GM12878 (cell line): Measurements from ENCODE around the gene RBMS3. TPM values are rescaled to one million over a fixed set of nuclear protein-coding genes. Genes with fewer than 3 reads are reported as not detected.

ENCODE experiments used
- ATAC-seq: fragments of 200-7000 bp; cut with Tn5 transposase; 3 replicates; pipeline ENCODE4 v1.9.1; 2020; ENCODE audit warnings: mild to moderate bottlenecking, moderate library complexity
- BruUV-seq: library from RNA; stranded (reverse); fragments of 400-500 nt; replicated peaks from 2 replicates; lab custom pipeline; 2021; lab: Mats Ljungman, UMichigan
- CTCF ChIA-PET: fragments of 300-600 bp; sonication (Branson Sonifier 250); formaldehyde crosslinking; extraction: SDS; loops from one replicate; lab custom pipeline; 2021; ENCODE audit warnings: inconsistent platforms; lab: Yijun Ruan, JAX
- POLR2A ChIA-PET: fragments of 350-600 bp; formaldehyde crosslinking; extraction: SDS; loops from one replicate; lab custom pipeline; 2021; ENCODE audit warnings: inconsistent platforms; lab: Charles Lee
- RAD21 ChIA-PET: fragments of 300-600 bp; sonication (Branson Sonifier 250); formaldehyde crosslinking; loops from one replicate; lab custom pipeline; 2023; ENCODE audit warnings: antibody characterized with exemption; ENCODE audit not compliant: unreplicated experiment; lab: Charles Lee
- SMC1A ChIA-PET: fragments of 300-600 bp; sonication (Branson Sonifier 250); formaldehyde crosslinking; loops from one replicate; lab custom pipeline; 2023; ENCODE audit not compliant: unreplicated experiment, uncharacterized antibody; lab: Charles Lee
- DNase-seq: peaks from one replicate; pipeline ENCODE4 v3.0.0-alpha.2; 2011; ENCODE audit warnings: low read depth, low spot score
- FAIRE-seq: peaks from 3 replicates; lab custom pipeline; 2011; peaks lifted over from hg19 to GRCh38; lab: Jason Lieb, UNC
- H2AFZ ChIP-seq: 2 replicates; pipeline ENCODE4 v1.6.0; 2011; ENCODE audit warnings: low read depth, low read length, control low read depth; ENCODE audit not compliant: control insufficient read depth
- H3K27ac ChIP-seq: 2 replicates; pipeline ENCODE4 v1.5.1; 2011; ENCODE audit warnings: control low read depth; ENCODE audit not compliant: control insufficient read depth, insufficient read depth
- H3K27me3 ChIP-seq, 2 experiments: replicated peaks in 1 of 2; 2 replicates each; pipeline versions ENCODE4 v1.6.0 to v1.6.1; 2011; ENCODE audit warnings: low read length in 1 of 2; ENCODE audit not compliant: control insufficient read depth in 2 of 2, insufficient read depth in 2 of 2
- H3K36me3 ChIP-seq, 2 experiments: 2 replicates each; pipeline ENCODE4 v1.5.1; 2011; ENCODE audit warnings: low read length in 1 of 2; ENCODE audit not compliant: control insufficient read depth in 2 of 2, insufficient read depth in 2 of 2
- H3K4me1 ChIP-seq: 2 replicates; pipeline ENCODE4 v1.6.1; 2011; ENCODE audit warnings: mild to moderate bottlenecking, low read length, moderate library complexity, mixed read lengths; ENCODE audit not compliant: control insufficient read depth, insufficient read depth
- H3K4me2 ChIP-seq: 2 replicates; pipeline ENCODE4 v1.6.0; 2011; ENCODE audit warnings: control low read depth; ENCODE audit not compliant: control insufficient read depth, insufficient read depth
- H3K4me3 ChIP-seq: fragments of 200-600 bp; sonication (generic); 2 replicates; pipeline ENCODE4 v1.5.1; 2016
- H3K79me2 ChIP-seq: 2 replicates; pipeline ENCODE4 v1.6.0; 2011; ENCODE audit warnings: low read length; ENCODE audit not compliant: control insufficient read depth, insufficient read depth
- H3K9ac ChIP-seq: 2 replicates; pipeline ENCODE4 v1.8.0; 2011; ENCODE audit warnings: low read length, control low read depth, mixed read lengths; ENCODE audit not compliant: control insufficient read depth, insufficient read depth
- H3K9me3 ChIP-seq: replicated peaks from 3 replicates; pipeline ENCODE4 v1.5.1; 2011; ENCODE audit warnings: mild to moderate bottlenecking, low read length; ENCODE audit not compliant: control insufficient read depth, insufficient read depth
- H4K20me1 ChIP-seq: 2 replicates; pipeline ENCODE4 v1.6.0; 2011; ENCODE audit not compliant: control insufficient read depth, insufficient read depth
- ASH2L ChIP-seq: fragments of 300-600, 200-600 bp; sonication (generic); IDR thresholded peaks from 2 replicates; pipeline ENCODE4 v1.6.1; 2017; ENCODE audit warnings: low read depth, mild to moderate bottlenecking, borderline replicate concordance
- CHD4 ChIP-seq: fragments of 200-600 bp; sonication (generic); IDR thresholded peaks from 2 replicates; pipeline ENCODE4 v1.6.1; 2016; ENCODE audit warnings: mild to moderate bottlenecking
- DPF2 ChIP-seq: fragments of 450-650 bp; IDR thresholded peaks from 2 replicates; pipeline ENCODE4 v1.6.1; 2017; ENCODE audit warnings: mild to moderate bottlenecking
- GABPA ChIP-seq: IDR thresholded peaks from 2 replicates; pipeline ENCODE4 v1.6.1; 2014; ENCODE audit warnings: antibody characterized with exemption, low read depth, mild to moderate bottlenecking, inconsistent platforms
- GATAD2B ChIP-seq: fragments of 450-650 bp; conservative IDR thresholded peaks from 2 replicates; pipeline ENCODE4 v1.6.1; 2017; ENCODE audit warnings: low read depth, mild to moderate bottlenecking, moderate library complexity
- HDAC6 ChIP-seq: fragments of 200-600 bp; sonication (generic); IDR thresholded peaks from one replicate; pipeline ENCODE4 v1.8.0; 2017; ENCODE audit warnings: antibody characterized with exemption; ENCODE audit not compliant: unreplicated experiment
- NR2F1 ChIP-seq: fragments of 450-650 bp; conservative IDR thresholded peaks from 2 replicates; pipeline ENCODE4 v1.6.1; 2017; ENCODE audit warnings: mild to moderate bottlenecking
- SIX5 ChIP-seq: IDR thresholded peaks from 2 replicates; pipeline ENCODE4 v1.6.1; 2011; ENCODE audit warnings: mild to moderate bottlenecking, low read depth, low read length, moderate library complexity; ENCODE audit not compliant: severe bottlenecking
- SMC3 ChIP-seq: IDR thresholded peaks from 2 replicates; pipeline ENCODE4 v1.6.1; 2011; ENCODE audit warnings: low read length, improper control_type of control experiment, borderline replicate concordance
- SP1 ChIP-seq: IDR thresholded peaks from one replicate; pipeline ENCODE4 v1.6.1; 2011; ENCODE audit warnings: low read depth, low read length
- STAT1 ChIP-seq: fragments of 450-650 bp; conservative IDR thresholded peaks from 2 replicates; pipeline ENCODE4 v1.6.1; 2014; ENCODE audit warnings: antibody characterized with exemption, mild to moderate bottlenecking
- ZBTB40 ChIP-seq: fragments of 450-650 bp; IDR thresholded peaks from 2 replicates; pipeline ENCODE4 v1.6.1; 2016; ENCODE audit warnings: mild to moderate bottlenecking, moderate library complexity, borderline replicate concordance
- in situ Hi-C: fragments of 300-500 bp; cut with MboI; formaldehyde crosslinking; loops from 9 replicates; pipeline ENCODE4 v1.14.3; 2018; ENCODE audit warnings: mixed read lengths
- intact Hi-C: fragments of 100-400 bp; cut with micrococcal nuclease; formaldehyde crosslinking; loops from one replicate; pipeline ENCODE4 v1.14.2; 2022; ENCODE audit not compliant: unreplicated experiment
- polyA plus RNA-seq, 11 experiments: library from polyadenylated mRNA; depleted of rRNA in 4 of 11; unstranded in 6 of 11; stranded (reverse) in 5 of 11; fragments of >200 nt; fragmentation: Nextera tagmentation in 4 of 11; fragmentation: Illumina TruSeq in 1 of 11; extraction: Ambion mirVana in 4 of 11; extraction: Trizol in 1 of 11; gene quantifications; 1 replicate in 1 of 11; 2 replicates in 10 of 11; pipeline versions ENCODE4 v1.2.1 to v1.2.3, GENCODE V29; 2011 to 2016; ENCODE audit warnings: inconsistent platforms in 2 of 11, missing spikeins in 2 of 11, low read depth in 1 of 11
- total RNA-seq, 4 experiments: library from RNA; depleted of rRNA in 3 of 4; stranded (reverse); fragments of >200 nt in 3 of 4; fragmentation: Illumina TruSeq in 1 of 4; extraction: Trizol in 1 of 4; gene quantifications; 2 replicates each; pipeline versions ENCODE4 v1.2.1 to v1.2.3, GENCODE V29; 2013 to 2021
- TF ChIP-seq, protein P1 (sequence below): IDR thresholded peaks from 2 replicates; pipeline ENCODE4 v1.6.1; 2012; ENCODE audit warnings: improper control_type of control experiment, low read depth, low read length; ENCODE audit not compliant: insufficient replicate concordance
- TF ChIP-seq, protein P2 (sequence below): IDR thresholded peaks from 2 replicates; pipeline ENCODE4 v1.6.1; 2012; ENCODE audit warnings: low read depth, low read length, improper control_type of control experiment

RBMS3 gene
- total and polyA plus RNA-seq, 10 of the 15 experiments (the other 5 are each of a cell fraction or from before 2014, with no cell fraction given): 0.79 to 4.7 (median 3.1) TPM

- no peak for TF ChIP-seq ZBTB40
- TF ChIP-seq HDAC6: no peak
These were observed 655.9 kb downstream of the RBMS3 start (continued) for GRCh38 chr3:29936766-29937165.

GRCh38 chr3:29937185-29937584 lies 656.3 kb downstream of the RBMS3 start:
- intact Hi-C loops: no loop called here
- FAIRE-seq: no peak
- no peak overlapping the region for H3K4me2 ChIP-seq
- TF ChIP-seq CHD4 (no peak), GATAD2B (no peak), ASH2L (no peak), SMC3 (no peak), NR2F1 (no peak), SIX5 (no peak), STAT1 (no peak), SP1 (no peak), DPF2 (no peak), GABPA (no peak)
- TF ChIP-seq, protein P1, sequence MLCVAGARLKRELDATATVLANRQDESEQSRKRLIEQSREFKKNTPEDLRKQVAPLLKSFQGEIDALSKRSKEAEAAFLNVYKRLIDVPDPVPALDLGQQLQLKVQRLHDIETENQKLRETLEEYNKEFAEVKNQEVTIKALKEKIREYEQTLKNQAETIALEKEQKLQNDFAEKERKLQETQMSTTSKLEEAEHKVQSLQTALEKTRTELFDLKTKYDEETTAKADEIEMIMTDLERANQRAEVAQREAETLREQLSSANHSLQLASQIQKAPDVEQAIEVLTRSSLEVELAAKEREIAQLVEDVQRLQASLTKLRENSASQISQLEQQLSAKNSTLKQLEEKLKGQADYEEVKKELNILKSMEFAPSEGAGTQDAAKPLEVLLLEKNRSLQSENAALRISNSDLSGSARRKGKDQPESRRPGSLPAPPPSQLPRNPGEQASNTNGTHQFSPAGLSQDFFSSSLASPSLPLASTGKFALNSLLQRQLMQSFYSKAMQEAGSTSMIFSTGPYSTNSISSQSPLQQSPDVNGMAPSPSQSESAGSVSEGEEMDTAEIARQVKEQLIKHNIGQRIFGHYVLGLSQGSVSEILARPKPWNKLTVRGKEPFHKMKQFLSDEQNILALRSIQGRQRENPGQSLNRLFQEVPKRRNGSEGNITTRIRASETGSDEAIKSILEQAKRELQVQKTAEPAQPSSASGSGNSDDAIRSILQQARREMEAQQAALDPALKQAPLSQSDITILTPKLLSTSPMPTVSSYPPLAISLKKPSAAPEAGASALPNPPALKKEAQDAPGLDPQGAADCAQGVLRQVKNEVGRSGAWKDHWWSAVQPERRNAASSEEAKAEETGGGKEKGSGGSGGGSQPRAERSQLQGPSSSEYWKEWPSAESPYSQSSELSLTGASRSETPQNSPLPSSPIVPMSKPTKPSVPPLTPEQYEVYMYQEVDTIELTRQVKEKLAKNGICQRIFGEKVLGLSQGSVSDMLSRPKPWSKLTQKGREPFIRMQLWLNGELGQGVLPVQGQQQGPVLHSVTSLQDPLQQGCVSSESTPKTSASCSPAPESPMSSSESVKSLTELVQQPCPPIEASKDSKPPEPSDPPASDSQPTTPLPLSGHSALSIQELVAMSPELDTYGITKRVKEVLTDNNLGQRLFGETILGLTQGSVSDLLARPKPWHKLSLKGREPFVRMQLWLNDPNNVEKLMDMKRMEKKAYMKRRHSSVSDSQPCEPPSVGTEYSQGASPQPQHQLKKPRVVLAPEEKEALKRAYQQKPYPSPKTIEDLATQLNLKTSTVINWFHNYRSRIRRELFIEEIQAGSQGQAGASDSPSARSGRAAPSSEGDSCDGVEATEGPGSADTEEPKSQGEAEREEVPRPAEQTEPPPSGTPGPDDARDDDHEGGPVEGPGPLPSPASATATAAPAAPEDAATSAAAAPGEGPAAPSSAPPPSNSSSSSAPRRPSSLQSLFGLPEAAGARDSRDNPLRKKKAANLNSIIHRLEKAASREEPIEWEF: no peak
- TF ChIP-seq, protein P2, sequence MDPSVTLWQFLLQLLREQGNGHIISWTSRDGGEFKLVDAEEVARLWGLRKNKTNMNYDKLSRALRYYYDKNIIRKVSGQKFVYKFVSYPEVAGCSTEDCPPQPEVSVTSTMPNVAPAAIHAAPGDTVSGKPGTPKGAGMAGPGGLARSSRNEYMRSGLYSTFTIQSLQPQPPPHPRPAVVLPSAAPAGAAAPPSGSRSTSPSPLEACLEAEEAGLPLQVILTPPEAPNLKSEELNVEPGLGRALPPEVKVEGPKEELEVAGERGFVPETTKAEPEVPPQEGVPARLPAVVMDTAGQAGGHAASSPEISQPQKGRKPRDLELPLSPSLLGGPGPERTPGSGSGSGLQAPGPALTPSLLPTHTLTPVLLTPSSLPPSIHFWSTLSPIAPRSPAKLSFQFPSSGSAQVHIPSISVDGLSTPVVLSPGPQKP: no peak

More at GRCh38 chr3:29937185-29937584, 656.3 kb downstream of the RBMS3 start:
- ATAC-seq (no peak), DNase-seq (no peak)
- no peaks in the 10 kb centered on the region for H3K9me3 ChIP-seq
- RAD21 ChIA-PET: no interaction called here
- H2AFZ ChIP-seq: no peak overlapping the region
- no peak overlapping the region for H3K4me3 ChIP-seq
- H3K27me3 ChIP-seq: no peaks in the 10 kb centered on the region; a peak in 1 of 4 replicates
- SMC1A ChIA-PET: interaction anchor here (0.8 kb wide), 1 partner anchor 10 kb away, joined by 3 read pairs; no protein-coding TSS in a partner anchor
- in situ Hi-C loops: no loop called here
- H3K9ac ChIP-seq: no peak overlapping the region
- BruUV-seq: no TSS peak
- CTCF ChIA-PET: no interaction called here
- H3K4me1 ChIP-seq: peaks cover 4% of the 10 kb centered on the region; the same call in 1 of the 2 replicates
- no peaks in the 10 kb centered on the region for H3K79me2 ChIP-seq
- POLR2A ChIA-PET: no interaction called here
- H3K27ac ChIP-seq: no peak overlapping the region
- no peaks in the 10 kb centered on the region for H4K20me1 ChIP-seq
- H3K36me3 ChIP-seq: no peaks in the 10 kb centered on the region
